Stimulated activated naive CD4-positive, alpha-beta T cell treated with Interleukin-2 at 50 U/mL for 16 hours (primary cell): ENCODE measurements around the gene GRID2.

Experiments
- DNase-seq: peaks from one replicate; lab custom pipeline; 2025; lab: John Stamatoyannopoulos, UW

The GRID2 gene

GRCh38 chr4:92968556-92968955, 664.8 kb downstream of the GRID2 start:
- no peak for DNase-seq

- no peak for DNase-seq
Measured at GRCh38 chr4:92968996-92969395, 665.2 kb downstream of the GRID2 start.

- DNase-seq = no peak
Measured at GRCh38 chr4:92969650-92970379, 666.0 kb downstream of the GRID2 start.

GRCh38 chr4:92970996-92971395, 667.2 kb downstream of the GRID2 start:
- DNase-seq = no peak

- DNase-seq = no peak
Measured at GRCh38 chr4:92988301-92988700, 684.5 kb downstream of the GRID2 start.

GRCh38 chr4:92992758-92993157, 689.0 kb downstream of the GRID2 start:
- DNase-seq = no peak

- DNase-seq = no peak
Measured at GRCh38 chr4:92994727-92995126, 691.0 kb downstream of the GRID2 start.

- no peak for DNase-seq
Measured at GRCh38 chr4:92996533-92996932, 692.8 kb downstream of the GRID2 start.

- DNase-seq = no peak
Measured at GRCh38 chr4:93000910-93001309, 697.1 kb downstream of the GRID2 start.

- DNase-seq = no peak
Measured at GRCh38 chr4:93002240-93002639, 698.5 kb downstream of the GRID2 start.

- DNase-seq = no peak
Measured at GRCh38 chr4:93016350-93016749, 712.6 kb downstream of the GRID2 start.

GRCh38 chr4:93018243-93018642, 714.5 kb downstream of the GRID2 start:
- no peak for DNase-seq

- DNase-seq = no peak
Measured at GRCh38 chr4:93018806-93019205, 715.0 kb downstream of the GRID2 start.

- DNase-seq = no peak
Measured at GRCh38 chr4:93029769-93030168, 726.0 kb downstream of the GRID2 start.

GRCh38 chr4:93030670-93031069, 726.9 kb downstream of the GRID2 start:
- no peak for DNase-seq

- no peak for DNase-seq
Measured at GRCh38 chr4:93031431-93032098, 727.8 kb downstream of the GRID2 start.

GRCh38 chr4:93042746-93043145, 739.0 kb downstream of the GRID2 start:
- no peak for DNase-seq

GRCh38 chr4:93053140-93053539, 749.4 kb downstream of the GRID2 start:
- DNase-seq = no peak

- no peak for DNase-seq
Measured at GRCh38 chr4:93061826-93062225, 758.1 kb downstream of the GRID2 start.

- no peak for DNase-seq
Measured at GRCh38 chr4:93063325-93063724, 759.6 kb downstream of the GRID2 start.

GRCh38 chr4:93065790-93066189, 762.0 kb downstream of the GRID2 start:
- no peak for DNase-seq

GRCh38 chr4:93066749-93067148, 763.0 kb downstream of the GRID2 start:
- no peak for DNase-seq

GRCh38 chr4:93072292-93072691, 768.5 kb downstream of the GRID2 start:
- DNase-seq = no peak

GRCh38 chr4:93080316-93080715, 776.5 kb downstream of the GRID2 start:
- no peak for DNase-seq
